Left colon (tissue), 2 donors: Measurements from ENCODE around the gene COPE. TPM values are rescaled to one million over a fixed set of nuclear protein-coding genes. Genes with fewer than 3 reads are reported as not detected.
"Not testable (repeated sequence)": the region's sequence is repeated elsewhere in the genome, so short reads cannot be mapped to it uniquely, and the experiment has no call there.

Source experiments
- ATAC-seq: fragments of 200-7000 bp; cut with Tn5 transposase; one replicate; pipeline ENCODE4 v1.9.1; 2020; ENCODE audit warnings: mild to moderate bottlenecking, moderate library complexity
- DNase-seq, 2 donors: peaks; one replicate each; pipeline ENCODE4 v3.0.0-alpha.2; 2020
- intact Hi-C, 2 donors: fragments of 100-400 bp; cut with DNase I in 1 of 2; cut with micrococcal nuclease in 1 of 2; formaldehyde crosslinking; loops; one replicate each; pipeline versions ENCODE4 v1.11.2 to v1.14.0; 2022; cut with DNase I, micrococcal nuclease
- total RNA-seq, 2 donors: library from RNA; stranded (reverse); fragmentation: NEBNext Ultra II Directional; extraction: Animal tissue kit (Norgen Biotek cat#: 25700); gene quantifications; one replicate each; pipeline ENCODE4 v1.2.1, GENCODE V29; 2021
- donor health status: DM: no; HTN: no; CAD: no.
- donor health status: DM: yes; HTN: yes; CAD: no.

Gene COPE
- total RNA-seq, 2 donors from 2014 or later, result 186 to 200 TPM

DNA sequence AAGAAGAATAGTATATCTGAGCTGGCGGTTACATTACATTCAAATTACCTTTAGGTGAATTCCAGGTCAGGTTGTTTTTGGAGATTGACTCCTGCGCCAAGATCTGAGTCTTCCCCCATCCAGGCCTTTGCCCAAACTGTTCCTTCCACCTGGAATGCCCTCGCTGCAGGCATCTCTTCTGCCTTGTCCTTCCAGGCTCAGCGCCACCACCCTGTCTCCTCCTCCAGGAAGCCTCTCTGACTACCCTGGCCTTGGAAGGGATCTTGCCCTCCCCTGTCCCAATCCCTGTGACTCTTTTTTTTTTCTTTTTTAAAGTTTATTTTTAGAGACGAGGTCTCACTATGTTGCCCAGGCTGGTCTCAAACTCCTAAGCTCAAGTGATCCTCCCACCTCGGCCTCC is 23.5 kb upstream of the COPE start:
- intact Hi-C loops, result no loop called here
- DNase-seq (no peak), ATAC-seq (no peak)

- ATAC-seq, result no peak
- no peak for DNase-seq
- intact Hi-C loops, result no loop called here
Observed at GRCh38 chr19:18941628-18942354, 22.6 kb upstream of the COPE start.

DNA sequence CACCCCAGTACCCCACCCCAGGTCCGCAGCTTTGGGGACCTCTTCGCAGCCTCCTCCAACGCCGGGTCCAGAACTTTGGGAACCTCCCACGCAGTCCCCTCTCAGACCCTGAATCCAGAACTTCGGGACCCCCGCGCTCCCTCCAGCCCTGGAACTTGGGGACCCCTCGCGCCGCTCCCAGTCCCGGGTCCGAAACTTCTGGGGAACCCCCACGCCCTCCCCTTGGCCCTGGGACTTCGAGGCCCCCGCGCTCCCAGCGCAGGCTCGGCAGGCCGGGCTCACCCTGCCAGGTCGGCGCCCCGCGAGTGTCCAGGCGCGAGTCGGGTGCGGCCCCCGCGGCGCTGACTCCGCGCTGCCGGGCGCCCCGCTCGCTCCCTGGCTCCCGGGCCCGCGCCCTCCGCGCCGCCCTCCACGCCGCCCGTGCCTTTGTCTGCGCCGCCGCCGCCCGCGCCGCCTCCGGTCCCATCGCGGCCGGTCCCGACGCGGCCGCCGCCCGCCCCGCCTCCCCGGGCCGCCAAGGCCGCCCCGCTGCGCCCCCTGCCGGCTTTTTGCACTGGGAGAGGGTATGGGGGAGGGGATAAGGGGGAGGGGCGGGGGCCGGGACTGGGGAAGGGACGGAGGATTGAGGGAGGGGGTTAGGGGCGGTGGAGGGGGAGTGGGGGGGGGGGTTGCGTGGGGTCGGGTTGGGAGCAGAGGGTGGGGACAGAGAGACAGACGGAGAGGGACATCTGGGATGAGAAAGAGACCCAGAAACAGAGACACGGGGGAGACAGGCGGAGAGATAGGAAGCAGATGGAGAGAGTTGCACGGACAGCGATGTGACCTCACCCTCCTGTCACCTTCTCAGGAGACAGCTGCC is 21.8 kb upstream of the COPE start, which contains the start of gene HOMER3:
Gene HOMER3 (minus strand): TSS at position 449 of the 859 bp plus-strand sequence. CDS start 2,235 bp downstream, outside the sequence.
- ATAC-seq (peak; percentile 91), DNase-seq (peak; percentile 49 to 90)
- intact Hi-C loops, result no loop called here

- DNase-seq, result peak; percentile 45 to 49
- intact Hi-C loops, result no loop called here
- ATAC-seq, result peak; percentile 11
Observed at GRCh38 chr19:18939922-18940768, 21.0 kb upstream of the COPE start.

DNA sequence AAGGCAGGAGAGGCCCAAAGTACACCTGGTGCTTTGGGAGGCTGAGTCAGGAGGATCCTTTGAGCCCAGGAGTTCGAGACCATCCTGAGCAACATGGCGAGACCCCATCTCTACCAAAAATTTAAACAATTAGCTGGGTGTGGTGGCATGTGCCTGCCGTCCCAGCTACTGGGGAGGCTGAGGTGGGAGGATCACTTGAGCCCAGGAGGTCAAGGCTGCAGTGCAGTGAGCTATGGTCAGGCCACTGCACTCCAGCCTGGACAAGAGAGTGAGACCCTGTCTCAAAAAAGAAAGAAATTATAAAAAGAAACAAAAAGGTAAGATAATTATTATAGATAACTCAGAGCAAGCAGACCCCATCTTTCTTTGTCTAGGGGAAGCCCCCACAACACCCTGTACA is 20.0 kb upstream of the COPE start:
- ATAC-seq (no peak), DNase-seq (no peak)
- intact Hi-C loops, result no loop called here

DNA sequence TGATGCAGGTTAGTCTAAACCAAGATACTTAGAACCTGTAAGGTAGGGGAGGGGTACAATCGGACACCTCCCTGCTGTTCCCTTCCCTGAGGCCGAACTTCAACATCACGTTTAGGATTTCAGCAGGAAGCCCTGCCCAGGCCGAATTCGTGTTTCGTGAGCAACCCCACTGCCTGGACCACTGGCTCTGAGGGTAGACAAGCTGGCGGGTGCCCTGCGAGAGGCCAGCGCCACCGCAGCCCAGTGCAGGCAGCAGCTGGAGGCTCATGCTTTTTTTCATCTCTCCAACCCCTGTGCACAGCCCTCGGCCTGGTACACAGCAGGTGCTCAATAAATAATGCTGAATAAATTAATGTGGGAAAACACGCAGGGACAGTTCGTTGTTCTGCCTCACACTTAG is 14.1 kb upstream of the COPE start:
- ATAC-seq (no peak), DNase-seq (no peak)
- intact Hi-C loops, result no loop called here

DNA sequence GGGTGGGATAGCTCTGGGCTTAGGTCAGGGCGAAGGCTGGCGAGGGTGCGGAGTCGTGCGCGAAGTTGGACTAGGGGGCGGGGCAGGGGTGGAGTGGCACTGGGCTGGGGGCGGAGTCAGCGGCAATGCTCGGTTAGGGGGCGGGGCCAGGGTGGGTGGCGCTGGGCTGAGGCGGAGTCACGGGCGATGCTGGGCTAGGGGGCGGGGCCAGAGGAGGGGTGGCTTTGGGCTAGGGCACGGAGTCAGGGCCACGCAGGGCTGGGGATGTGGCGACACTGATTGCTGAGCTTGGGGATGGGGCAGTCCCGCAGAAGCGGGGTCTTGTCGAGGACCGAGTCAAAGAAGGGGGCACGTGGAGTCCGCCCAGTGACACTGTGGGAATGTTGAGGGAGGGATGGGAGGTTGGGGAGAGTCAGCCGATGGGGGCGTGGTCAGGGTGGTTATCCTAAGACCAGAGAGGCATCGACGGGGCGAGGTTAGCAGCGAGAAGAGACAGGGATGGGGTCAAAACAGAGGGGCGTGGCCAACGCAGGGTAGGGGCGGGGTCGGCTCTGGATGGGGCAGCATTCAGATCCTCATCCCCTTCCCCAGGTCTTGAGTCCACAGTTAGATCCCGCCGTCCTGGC is 13.1 kb upstream of the COPE start:
- intact Hi-C loops, result no loop called here
- ATAC-seq, result peak; percentile 95
- peak; percentile 81 to 92 for DNase-seq

GRCh38 chr19:18931316-18932162 is 12.4 kb upstream of the COPE start:
- intact Hi-C loops, result no loop called here
- ATAC-seq, result no peak
- DNase-seq, result no peak

DNA sequence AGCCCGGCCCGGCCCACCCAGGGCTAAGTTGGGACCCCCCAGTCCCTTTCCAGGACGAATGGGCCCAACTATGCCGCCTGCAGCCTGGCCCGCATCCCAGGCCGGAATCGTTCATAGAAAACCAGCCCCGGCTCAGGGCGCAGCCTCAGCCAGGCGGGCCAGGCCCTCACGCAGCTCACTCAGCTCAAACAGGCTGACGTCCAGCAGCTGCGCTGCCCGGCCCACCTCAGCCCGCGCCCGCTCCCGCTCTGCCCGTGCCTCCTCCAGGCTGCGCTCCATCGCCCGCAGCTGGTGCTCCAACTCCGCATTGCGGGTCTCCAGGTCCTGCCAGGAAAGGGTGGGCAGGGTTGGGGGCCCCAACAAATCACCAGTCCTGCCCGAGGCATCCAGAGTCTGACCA is 10.1 kb upstream of the COPE start:
- ATAC-seq (no peak), DNase-seq (no peak)
- intact Hi-C loops, result no loop called here

- ATAC-seq, result no peak
- no peak for DNase-seq
- intact Hi-C loops, result no loop called here
Observed at GRCh38 chr19:18928018-18928805, 9.0 kb upstream of the COPE start.

GRCh38 chr19:18924684-18925213 is 5.6 kb upstream of the COPE start:
- intact Hi-C loops, result no loop called here
- peak in 1 of 2 donors; percentile 22 for DNase-seq
- no peak for ATAC-seq

GRCh38 chr19:18922228-18922985 is 3.2 kb upstream of the COPE start:
- ATAC-seq, result no peak
- DNase-seq, result no peak
- intact Hi-C loops, result no loop called here

GRCh38 chr19:18921593-18921992 is 2.4 kb upstream of the COPE start:
- ATAC-seq (no peak), DNase-seq (no peak)
- intact Hi-C loops, result no loop called here

DNA sequence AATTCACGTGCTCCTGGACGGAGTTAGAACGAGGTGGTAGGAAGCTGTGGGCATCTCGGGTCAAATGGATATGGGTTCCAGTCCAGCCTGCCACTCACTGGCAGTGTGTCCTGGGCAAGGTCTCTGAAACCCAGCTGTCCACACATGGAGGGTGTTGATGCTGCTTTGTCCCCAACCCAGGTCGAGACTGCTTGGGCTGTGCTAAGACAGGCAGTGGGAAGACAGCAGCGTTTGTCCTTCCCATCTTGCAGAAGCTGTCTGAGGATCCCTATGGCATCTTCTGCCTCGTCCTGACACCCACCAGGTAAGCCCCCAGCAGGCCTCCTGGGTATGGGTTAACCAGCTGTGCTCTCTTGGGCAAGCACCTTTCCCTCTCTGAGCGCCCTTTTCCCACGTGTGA is 1.2 kb upstream of the COPE start:
- ATAC-seq, result no peak
- intact Hi-C loops, result no loop called here
- DNase-seq, result no peak

- no peak for DNase-seq
- no peak for ATAC-seq
- intact Hi-C loops, result no loop called here
Observed at GRCh38 chr19:18919900-18920214, 670 bp upstream of the COPE start.

- DNase-seq, intact Hi-C loops, ATAC-seq: not testable (repeated sequence)
Observed at GRCh38 chr19:18917593-18917992, 1.6 kb downstream of the COPE start.
